SK-N-SH (cell line): ENCODE data around the gene CFAP299. TPM values are rescaled to one million over a fixed set of nuclear protein-coding genes. Genes with fewer than 3 reads are reported as not detected.

ENCODE experiments used
- CTCF ChIA-PET: fragments of 300-600, 350-600 bp; formaldehyde crosslinking; extraction: SDS; loops from one replicate; lab custom pipeline; 2021; lab: Yijun Ruan, JAX
- POLR2A ChIA-PET: fragments of 350-600 bp; sonication (Branson Sonifier 250); formaldehyde crosslinking; extraction: SDS; loops from one replicate; lab custom pipeline; 2020; ENCODE audit warnings: antibody characterized with exemption, inconsistent platforms; lab: Yijun Ruan, JAX
- DNase-seq: peaks from one replicate; pipeline ENCODE4 v3.0.0; 2012
- H2AFZ ChIP-seq: fragments of 200-600 bp; sonication (generic); 2 replicates; pipeline ENCODE4 v1.8.1; 2016; ENCODE audit warnings: antibody characterized with exemption, mild to moderate bottlenecking, low read depth
- H3F3A ChIP-seq: fragments of 200-600 bp; sonication (generic); replicated peaks from 2 replicates; pipeline ENCODE3; 2016; ENCODE audit warnings: antibody characterized with exemption, mild to moderate bottlenecking; ENCODE audit not compliant: insufficient read depth
- H3K27ac ChIP-seq, 2 experiments: fragments of 200-500 bp in 1 of 2; fragments of 200-600 bp in 1 of 2; sonication (Bioruptor generic) in 1 of 2; sonication (generic), shearing (Covaris generic) in 1 of 2; 2 replicates each; pipeline versions ENCODE4 v1.5.1 to v1.6.1; 2014 to 2016; ENCODE audit warnings: low read depth in 2 of 2, inconsistent platforms in 1 of 2, low read length in 1 of 2, mild to moderate bottlenecking in 1 of 2, mixed read lengths in 1 of 2
- H3K27me3 ChIP-seq: fragments of 200-600 bp; sonication (generic), shearing (Covaris generic); 2 replicates; pipeline ENCODE4 v1.6.1; 2016; ENCODE audit warnings: mixed run types; ENCODE audit not compliant: insufficient read depth
- H3K36me3 ChIP-seq, 2 experiments: fragments of 200-500 bp in 1 of 2; fragments of 200-600 bp in 1 of 2; sonication (Bioruptor generic) in 1 of 2; sonication (generic) in 1 of 2; replicated peaks in 1 of 2; 2 replicates each; pipeline versions ENCODE3 to v1.5.1; 2014 to 2016; ENCODE audit warnings: low read length in 1 of 2, mild to moderate bottlenecking in 1 of 2; ENCODE audit not compliant: insufficient read depth in 2 of 2, control insufficient read depth in 1 of 2
- H3K4me1 ChIP-seq, 2 experiments: fragments of 200-500 bp in 1 of 2; fragments of 200-600 bp in 1 of 2; sonication (Bioruptor generic) in 1 of 2; sonication (generic), shearing (Covaris generic) in 1 of 2; 2 replicates each; pipeline versions ENCODE4 v1.5.1 to v1.6.1; 2014 to 2016; ENCODE audit warnings: low read depth in 1 of 2, low read length in 1 of 2, mixed run types in 1 of 2; ENCODE audit not compliant: insufficient read depth in 2 of 2, control insufficient read depth in 1 of 2
- H3K4me2 ChIP-seq: fragments of 200-600 bp; sonication (generic), shearing (Covaris generic); 2 replicates; pipeline ENCODE4 v1.6.1; 2017; ENCODE audit warnings: mixed run types
- H3K4me3 ChIP-seq, 2 experiments: fragments of 200-500 bp in 1 of 2; fragments of 200-600 bp in 1 of 2; sonication (Bioruptor generic) in 1 of 2; sonication (generic), shearing (Covaris generic) in 1 of 2; 2 replicates each; pipeline versions ENCODE4 v1.5.1 to v1.8.1; 2014 to 2016; ENCODE audit warnings: low read depth in 2 of 2, inconsistent platforms in 1 of 2, low read length in 1 of 2, mild to moderate bottlenecking in 1 of 2, mixed read lengths in 1 of 2, moderate library complexity in 1 of 2
- H3K79me2 ChIP-seq: fragments of 200-600 bp; sonication (generic); 2 replicates; pipeline ENCODE4 v1.8.1; 2017; ENCODE audit warnings: mild to moderate bottlenecking; ENCODE audit not compliant: insufficient read depth
- H3K9ac ChIP-seq: fragments of 200-600 bp; sonication (generic); 2 replicates; pipeline ENCODE4 v1.6.1; 2017; ENCODE audit warnings: mixed run types
- H3K9me2 ChIP-seq: fragments of 200-600 bp; sonication (generic); 2 replicates; pipeline ENCODE4 v1.6.1; 2017; ENCODE audit warnings: mixed run types
- H3K9me3 ChIP-seq: fragments of 200-600 bp; sonication (generic); 2 replicates; pipeline ENCODE4 v1.6.1; 2017; ENCODE audit warnings: mixed run types, mild to moderate bottlenecking, moderate library complexity
- H4K20me1 ChIP-seq: fragments of 200-600 bp; sonication (generic); 2 replicates; pipeline ENCODE4 v1.6.1; 2017; ENCODE audit warnings: mild to moderate bottlenecking, mixed run types; ENCODE audit not compliant: insufficient read depth
- CTCF ChIP-seq: fragments of 200-600 bp; sonication (generic); IDR thresholded peaks from 2 replicates; pipeline ENCODE4 v1.6.1; 2017; ENCODE audit warnings: antibody characterized with exemption, mild to moderate bottlenecking, moderate library complexity
- ELF1 ChIP-seq: IDR thresholded peaks from 2 replicates; pipeline ENCODE4 v1.4.0; 2012
- FOSL2 ChIP-seq: IDR thresholded peaks from 2 replicates; pipeline ENCODE4 v1.4.0; 2012; ENCODE audit warnings: low read depth, mild to moderate bottlenecking, moderate library complexity, borderline replicate concordance
- FOXM1 ChIP-seq: IDR thresholded peaks from 2 replicates; pipeline ENCODE4 v1.4.0; 2012; ENCODE audit warnings: low read depth, mild to moderate bottlenecking
- GATA2 ChIP-seq: sonication (generic); formaldehyde crosslinking; IDR thresholded peaks from 2 replicates; pipeline ENCODE4 v1.5.0; 2020; ENCODE audit warnings: mild to moderate bottlenecking, missing genetic modification reagents
- MEF2A ChIP-seq: IDR thresholded peaks from 2 replicates; pipeline ENCODE4 v1.4.0; 2012; ENCODE audit warnings: low read depth, borderline replicate concordance
- NFIC ChIP-seq: IDR thresholded peaks from 2 replicates; pipeline ENCODE4 v1.4.0; 2012; ENCODE audit warnings: borderline replicate concordance
- NRF1 ChIP-seq: IDR thresholded peaks from 2 replicates; pipeline ENCODE4 v1.6.1; 2012; ENCODE audit warnings: low read depth, mild to moderate bottlenecking, low read length
- PBX3 ChIP-seq: IDR thresholded peaks from 2 replicates; pipeline ENCODE4; 2012
- POLR2AphosphoS5 ChIP-seq: IDR thresholded peaks from 2 replicates; pipeline ENCODE4 v1.6.1; 2012; ENCODE audit warnings: low read depth, low read length
- RAD21 ChIP-seq: IDR thresholded peaks from 2 replicates; pipeline ENCODE4 v1.6.1; 2012; ENCODE audit warnings: mild to moderate bottlenecking, low read length
- RCOR1 ChIP-seq: fragments of 150-350 bp; IDR thresholded peaks from 2 replicates; pipeline ENCODE4 v1.6.1; 2017; ENCODE audit warnings: antibody characterized with exemption, low read length
- TAF1 ChIP-seq: IDR thresholded peaks from 2 replicates; pipeline ENCODE4 v1.6.1; 2012; ENCODE audit warnings: low read depth, mild to moderate bottlenecking, low read length, moderate library complexity, borderline replicate concordance
- TEAD4 ChIP-seq: IDR thresholded peaks from 2 replicates; pipeline ENCODE4 v1.4.0; 2012; ENCODE audit warnings: mild to moderate bottlenecking, borderline replicate concordance; ENCODE audit not compliant: insufficient read depth
- USF1 ChIP-seq: IDR thresholded peaks from 2 replicates; pipeline ENCODE4 v1.4.0; 2012; ENCODE audit warnings: low read depth, borderline replicate concordance
- YY1 ChIP-seq: IDR thresholded peaks from 2 replicates; pipeline ENCODE4 v1.4.0; 2012; ENCODE audit warnings: low read depth, mild to moderate bottlenecking
- ZBTB33 ChIP-seq: IDR thresholded peaks from 2 replicates; pipeline ENCODE4 v1.4.0; 2012; ENCODE audit warnings: low read depth, borderline replicate concordance
- WGBS: methylation state at CpG from one replicate; pipeline ENCODE4 v1.1.6; 2017; ENCODE audit warnings: low lambda C conversion rate; 5-methylcytosine and 5-hydroxymethylcytosine counted together
- polyA plus RNA-seq, 3 experiments: library from polyadenylated mRNA; depleted of rRNA; stranded (reverse); fragments of >200 nt; gene quantifications; 2 replicates each; pipeline ENCODE4 v1.2.3, GENCODE V29; 2012

Gene CFAP299
- polyA plus RNA-seq, 1 of the 3 experiments (the other 2 are of a cell fraction): 1.2 TPM

- ChIA-PET POLR2A (no interaction called here), CTCF (interaction anchor here (4.0 kb wide), 1 partner anchor 14 kb away, joined by 17 read pairs; the partner anchor contains the start of gene CFAP299)
- peaks cover 2 to 10% of the 10 kb centered on the region in 2 experiments; a peak in 3 of 4 replicates for H3K4me1 ChIP-seq
- H3K27me3 ChIP-seq: no peaks in the 10 kb centered on the region
- H3K4me2 ChIP-seq: no peak overlapping the region
- no peaks in the 10 kb centered on the region for H3K36me3 ChIP-seq
- no peak overlapping the region for H3K27ac ChIP-seq
- H3K9ac ChIP-seq: no peak overlapping the region
- H3K79me2 ChIP-seq: peaks cover 6% of the 10 kb centered on the region; the same call in 1 of the 2 replicates
- TF ChIP-seq NRF1 (no peak), GATA2 (CRISPR knock-in tag) (no peak), USF1 (no peak), TAF1 (no peak), YY1 (no peak), POLR2AphosphoS5 (no peak), CTCF (no peak), FOXM1 (no peak), FOSL2 (no peak), ELF1 (no peak), TEAD4 (no peak), RCOR1 (no peak), MEF2A (no peak), NFIC (no peak), PBX3 (no peak), ZBTB33 (no peak), RAD21 (no peak)
- TF ChIP-seq, all 33 proteins: peak for 0
- peaks cover 18% of the 10 kb centered on the region for H3F3A ChIP-seq
- H3K9me2 ChIP-seq: no peaks in the 10 kb centered on the region
- no peak for DNase-seq
- no peaks in the 10 kb centered on the region for H3K9me3 ChIP-seq
- no peak overlapping the region for H2AFZ ChIP-seq
- 95% methylated on average over 8 of the region's 8 CpGs for WGBS
- no peaks in the 10 kb centered on the region for H4K20me1 ChIP-seq
- H3K4me3 ChIP-seq: no peak overlapping the region
Observed at GRCh38 chr4:80321341-80321740, 14.2 kb upstream of the CFAP299 start.
